NCI-H1105 (cell line): ENCODE measurements around the gene SH2D3C.
"Not testable (repeated sequence)": the region's sequence is repeated elsewhere in the genome, so short reads cannot be mapped to it uniquely, and the experiment has no call there.

Source experiments
- DNase-seq: peaks from one replicate; lab custom pipeline; 2025; lab: John Stamatoyannopoulos, UW

Gene SH2D3C

GRCh38 chr9:127783111-127784008 is 4.9 kb upstream of the SH2D3C start:
- DNase-seq, result no peak

- DNase-seq, result no peak
These were observed 3.3 kb upstream of the SH2D3C start for GRCh38 chr9:127781806-127782205.

- not testable (repeated sequence) for DNase-seq
These were observed 2.4 kb upstream of the SH2D3C start for GRCh38 chr9:127780909-127781308.

DNA sequence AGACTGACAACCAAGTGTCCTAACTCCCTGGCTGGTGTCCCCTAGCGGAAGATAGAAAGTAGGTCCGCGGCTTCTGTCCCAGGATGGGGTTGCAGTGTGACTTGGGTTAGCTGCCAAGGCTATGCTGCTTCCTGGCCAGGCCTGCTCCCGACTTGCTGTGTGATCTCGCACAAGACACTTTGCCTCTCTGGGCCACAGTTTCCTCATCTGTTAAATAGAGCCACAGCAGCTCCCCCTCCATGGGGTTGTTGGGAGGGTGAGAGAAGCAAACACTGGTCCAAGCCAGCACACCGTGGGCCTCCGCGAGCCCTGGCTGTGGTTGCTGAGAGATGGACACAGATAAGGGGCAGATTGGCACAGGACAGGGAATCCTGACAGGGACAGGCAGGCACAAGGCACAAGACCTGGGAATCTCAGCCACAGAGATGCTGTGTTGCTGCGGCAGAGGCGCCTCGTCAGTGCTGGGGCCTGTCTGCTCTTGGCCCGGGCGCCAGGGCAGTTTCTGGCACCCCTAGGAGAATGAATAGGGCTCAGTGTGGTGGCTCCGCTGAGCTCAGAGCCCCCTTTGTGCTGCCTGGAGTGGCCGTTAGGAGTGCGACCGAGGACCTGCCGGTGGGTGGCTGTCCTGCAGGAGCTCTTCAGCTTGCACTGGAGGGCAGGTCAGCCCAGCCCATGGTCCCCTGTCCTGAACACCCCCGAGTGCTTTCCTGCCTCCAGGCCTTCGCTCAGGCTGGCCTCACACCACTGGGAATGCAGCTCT is 1.8 kb upstream of the SH2D3C start:
- DNase-seq, result no peak

GRCh38 chr9:127779136-127779981 is 893 bp upstream of the SH2D3C start:
- no peak for DNase-seq

DNA sequence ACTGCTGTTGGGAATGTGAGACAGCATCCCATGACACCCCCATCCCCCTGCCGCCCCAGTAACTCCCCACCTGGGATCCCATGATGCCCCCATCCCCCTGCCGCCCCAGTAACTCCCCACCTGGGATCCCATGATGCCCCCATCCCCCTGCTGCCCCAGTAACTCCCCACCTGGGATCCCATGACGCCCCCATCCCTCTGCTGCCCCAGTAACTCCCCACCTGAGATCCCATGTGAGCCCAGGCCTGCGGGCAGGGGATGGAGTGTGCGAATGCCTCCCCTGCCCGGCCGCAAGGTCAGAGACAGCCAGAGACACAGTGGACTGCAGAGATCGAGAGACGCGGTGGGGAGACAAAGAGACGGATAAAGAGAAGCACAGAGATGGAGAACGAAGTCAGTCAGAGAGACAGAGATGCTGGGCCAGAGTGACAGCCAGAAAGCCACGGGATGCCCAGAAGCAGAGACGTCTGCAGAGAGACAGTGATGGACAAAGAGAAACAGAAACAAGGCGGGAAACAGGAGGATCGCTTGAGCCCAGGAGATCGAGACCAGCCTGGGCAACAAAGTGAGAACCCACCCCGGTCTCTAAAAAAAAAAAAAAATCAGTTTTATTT is 992 bp downstream of the SH2D3C start:
- DNase-seq, result no peak

DNA sequence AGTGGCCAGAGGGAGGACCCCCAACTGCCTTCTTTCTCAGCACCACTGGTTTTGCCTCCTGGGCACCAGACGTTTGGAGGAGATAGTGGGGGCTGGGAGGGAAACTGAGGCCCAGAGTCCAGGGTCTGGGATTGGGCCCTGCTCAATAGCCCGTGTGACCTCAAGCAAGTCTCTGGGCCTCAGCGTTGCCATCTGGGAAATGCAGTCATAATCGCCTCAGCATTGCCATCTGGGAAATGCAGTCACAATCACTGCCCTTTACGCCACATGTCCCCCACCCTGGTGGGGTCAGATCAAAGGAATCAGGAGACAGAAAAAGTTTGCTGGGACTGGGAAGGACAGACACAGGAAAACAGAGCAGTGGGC is 1.6 kb downstream of the SH2D3C start:
- DNase-seq, result no peak

DNA sequence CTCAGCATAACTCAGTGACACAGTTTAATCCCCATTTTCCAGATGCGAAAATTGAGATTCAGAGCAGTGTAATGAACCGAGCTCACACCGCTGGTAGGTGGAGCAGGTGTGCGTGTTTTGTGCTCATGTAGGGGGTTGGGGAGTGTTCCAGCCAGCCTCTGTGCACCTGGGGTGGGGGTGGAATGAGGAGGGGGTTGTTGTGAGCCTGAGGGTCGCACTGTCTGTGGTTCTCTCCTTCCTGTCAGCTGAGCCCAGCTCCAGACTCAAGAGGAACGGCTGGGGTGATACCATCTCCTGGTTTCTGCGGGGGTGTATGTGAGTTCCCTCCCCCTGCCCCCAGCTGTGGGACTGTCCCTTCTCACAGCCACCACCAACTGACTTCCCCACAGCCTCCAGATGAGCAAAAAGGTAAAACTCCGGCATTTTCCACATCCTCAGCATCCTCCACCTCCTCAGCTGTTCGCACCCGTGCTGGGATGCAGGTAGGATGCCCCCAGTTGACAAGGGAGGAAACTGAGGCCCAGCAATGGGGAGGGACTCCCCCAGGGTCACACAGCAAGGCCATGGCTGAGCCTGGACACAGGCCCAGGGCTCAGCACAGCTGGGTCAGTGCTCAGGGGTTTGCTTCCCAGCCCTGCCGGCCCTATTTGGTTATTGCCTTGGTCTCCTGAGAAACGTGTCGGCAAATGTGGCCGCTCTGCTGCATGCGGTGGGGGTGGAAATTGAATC is 2.1 kb downstream of the SH2D3C start:
- no peak for DNase-seq

GRCh38 chr9:127773981-127774380 is 4.5 kb downstream of the SH2D3C start:
- DNase-seq, result no peak

DNA sequence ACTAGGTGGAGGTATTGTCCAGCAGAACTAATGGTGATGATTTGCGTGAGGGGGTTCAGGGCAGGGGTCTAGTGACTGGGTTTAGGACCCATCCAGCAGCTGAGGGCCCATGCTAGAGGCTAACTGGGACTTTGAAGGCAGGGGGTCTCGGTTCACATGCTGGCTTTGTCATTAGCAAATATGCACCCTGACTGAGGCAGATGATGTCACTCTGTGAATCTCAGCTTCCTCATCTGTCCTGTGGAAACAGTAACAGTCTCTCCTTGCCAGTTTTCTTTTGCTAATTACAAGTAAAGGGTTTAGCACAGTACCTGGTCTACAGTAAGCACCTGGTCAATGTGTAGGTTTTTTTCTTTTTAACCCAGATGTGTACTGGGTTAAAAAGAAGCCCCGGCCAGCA is 5.2 kb downstream of the SH2D3C start:
- no peak for DNase-seq

- no peak for DNase-seq
These were observed 5.9 kb downstream of the SH2D3C start for GRCh38 chr9:127772603-127773002.

DNA sequence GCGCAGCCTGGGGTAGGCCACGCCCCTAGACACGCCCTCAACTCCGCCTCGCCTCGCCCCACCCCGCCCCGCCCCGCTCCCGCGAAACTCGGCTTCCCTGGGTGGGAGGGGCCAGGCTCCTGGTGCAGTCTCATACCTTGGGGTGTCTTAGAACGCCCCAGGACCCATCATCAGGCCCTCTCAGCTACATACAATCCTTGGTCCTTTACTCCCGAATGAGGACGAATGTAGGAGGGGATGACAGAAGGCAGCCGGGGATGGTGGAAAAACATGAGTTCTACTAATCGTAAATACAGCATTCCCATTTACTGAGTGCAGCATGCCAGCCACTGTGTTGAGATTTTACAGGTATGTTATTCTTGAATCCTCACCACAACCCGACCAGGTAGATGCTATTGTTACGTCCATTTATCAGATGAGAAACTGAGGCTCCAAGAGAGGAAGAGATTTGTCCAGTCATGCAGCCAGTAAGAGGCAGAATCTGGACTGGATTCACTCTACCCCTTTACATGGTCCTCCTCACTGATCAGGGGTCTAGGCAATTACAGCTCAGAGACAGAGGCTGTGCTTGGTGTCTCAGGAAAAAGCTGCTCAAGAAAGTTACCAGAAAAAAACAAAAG is 6.8 kb downstream of the SH2D3C start:
- DNase-seq, result no peak

GRCh38 chr9:127770905-127771569 is 7.4 kb downstream of the SH2D3C start:
- peak; percentile 93 for DNase-seq

- DNase-seq, result no peak
These were observed 7.9 kb downstream of the SH2D3C start for GRCh38 chr9:127770583-127770904.

DNA sequence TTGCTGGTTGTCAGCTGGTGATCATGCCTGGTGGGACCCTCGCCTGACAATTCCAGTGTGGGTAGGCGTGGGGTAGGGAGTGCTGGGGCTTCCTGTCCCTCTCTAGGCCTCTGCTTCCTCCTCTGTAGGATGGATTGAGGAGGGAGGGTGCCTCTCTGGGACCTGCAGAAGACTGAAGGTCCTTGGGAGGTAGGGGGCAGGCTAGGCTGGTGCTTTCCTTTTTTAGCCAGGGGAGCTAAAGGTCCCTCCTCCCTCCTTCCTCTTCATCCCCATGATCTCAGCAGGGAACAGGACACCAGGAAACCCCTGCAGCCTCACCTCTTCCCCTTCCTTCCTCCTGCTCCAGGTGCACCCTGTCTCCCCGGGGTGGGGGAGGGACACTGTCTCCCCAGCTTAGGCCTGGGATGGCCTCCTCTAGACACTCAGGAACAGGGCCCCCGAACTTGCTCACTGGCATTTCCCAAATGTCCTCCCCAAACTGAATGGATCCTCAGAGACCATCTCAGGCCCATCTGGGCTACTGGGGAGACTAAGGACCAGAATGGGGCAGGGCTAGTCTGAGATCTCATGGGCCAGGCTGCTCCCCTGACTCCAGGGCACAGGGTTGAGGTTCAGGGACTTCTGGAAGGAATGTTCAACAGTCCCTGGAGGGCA is 8.4 kb downstream of the SH2D3C start:
- DNase-seq, result no peak

DNA sequence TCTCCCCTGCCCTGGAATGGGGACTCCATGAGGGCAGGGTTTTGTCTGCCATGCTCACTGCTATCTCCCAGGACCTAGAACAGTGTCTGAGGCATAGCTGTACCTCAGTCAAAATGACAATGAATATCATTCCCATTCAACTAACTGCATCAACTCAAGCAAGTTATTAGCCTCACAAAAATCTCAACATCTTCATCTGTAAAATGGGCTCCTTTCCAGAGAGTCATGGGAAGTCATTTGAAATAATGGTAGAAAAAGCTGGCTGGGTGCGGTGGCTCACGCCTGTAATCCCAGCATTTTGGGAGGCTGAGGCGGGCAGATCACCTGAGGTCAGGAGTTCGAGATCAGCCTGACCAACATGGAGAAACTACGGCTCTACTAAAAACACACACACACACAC is 9.4 kb downstream of the SH2D3C start:
- no peak for DNase-seq

- DNase-seq, result no peak
These were observed 9.8 kb downstream of the SH2D3C start for GRCh38 chr9:127768698-127769097.

GRCh38 chr9:127767909-127768331 is 10.5 kb downstream of the SH2D3C start:
- DNase-seq, result no peak

DNA sequence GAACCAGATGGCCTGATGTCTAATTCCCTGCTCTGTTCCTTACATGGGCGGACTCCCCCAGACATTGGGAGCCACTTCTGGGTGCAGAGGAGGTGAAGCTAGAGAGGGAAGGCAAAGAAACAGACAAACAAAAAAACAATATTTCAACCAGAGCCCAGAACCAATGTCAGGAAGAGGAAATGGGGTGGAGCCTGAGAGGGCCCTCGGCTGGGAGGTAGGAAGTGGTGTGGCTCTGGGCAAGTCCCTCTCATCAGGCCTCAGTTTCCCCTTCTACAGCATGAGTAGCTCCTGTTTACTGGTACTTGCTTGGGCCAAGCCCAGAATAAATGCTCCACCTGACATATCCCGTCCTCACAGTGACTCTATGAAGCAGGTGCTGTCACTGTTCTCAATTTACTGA is 11.1 kb downstream of the SH2D3C start:
- DNase-seq, result no peak

- no peak for DNase-seq
These were observed 13.0 kb downstream of the SH2D3C start for GRCh38 chr9:127765418-127765817.
